HG02623 (cell line): ENCODE data around the gene MTFP1.
"Not testable (repeated sequence)": the region's sequence is repeated elsewhere in the genome, so short reads cannot be mapped to it uniquely, and the experiment has no call there.

Source experiments
- ATAC-seq: cut with Tn5 transposase; IDR thresholded peaks from one replicate; pipeline ENCODE4 v1.9.1; 2021; ENCODE audit warnings: moderate library complexity; ENCODE audit not compliant: unreplicated experiment

The MTFP1 gene

DNA sequence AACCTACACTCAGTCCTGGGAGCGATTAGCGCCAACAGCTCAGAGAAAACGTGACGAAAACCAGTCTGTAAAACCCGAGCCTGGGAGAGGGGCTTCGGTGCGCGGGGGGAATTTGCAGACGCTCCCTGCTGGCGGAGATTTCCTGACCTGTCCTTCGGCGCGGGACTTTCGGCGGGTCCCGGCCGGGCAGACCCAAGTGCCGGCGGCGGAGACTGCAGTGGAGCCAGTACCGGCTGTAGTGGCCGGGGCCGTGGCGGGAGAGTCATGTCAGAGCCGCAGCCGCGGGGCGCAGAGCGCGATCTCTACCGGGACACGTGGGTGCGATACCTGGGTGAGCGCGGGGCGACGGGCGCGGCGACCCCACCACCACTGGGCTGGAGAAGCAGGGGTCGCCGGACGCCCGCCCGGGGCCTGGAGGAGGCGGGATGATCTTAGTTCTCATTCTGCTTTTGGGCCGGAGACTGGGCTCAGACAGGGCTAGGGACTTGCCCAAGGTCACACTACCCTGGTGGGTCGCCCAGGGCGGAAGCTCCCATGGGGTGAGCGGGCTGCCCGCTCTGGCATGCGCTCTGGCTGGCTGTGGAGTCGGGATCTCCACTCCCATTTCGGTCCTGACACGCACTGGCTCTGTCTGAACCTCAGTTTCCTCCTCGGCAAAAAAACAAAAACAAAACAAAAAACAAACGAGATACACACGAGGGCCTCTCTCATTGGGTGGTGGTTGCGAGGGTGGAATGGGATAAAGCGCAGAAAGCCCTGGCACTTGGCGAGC lies at the start of gene MTFP1:
MTFP1 (plus strand) TSS at position 153 of the 772 bp plus-strand sequence; CDS start at position 265, 112 bp downstream.
- no peak for ATAC-seq

GRCh38 chr22:30380011-30380410 lies 45.6 kb upstream of the MTFP1 start:
- no peak for ATAC-seq

DNA sequence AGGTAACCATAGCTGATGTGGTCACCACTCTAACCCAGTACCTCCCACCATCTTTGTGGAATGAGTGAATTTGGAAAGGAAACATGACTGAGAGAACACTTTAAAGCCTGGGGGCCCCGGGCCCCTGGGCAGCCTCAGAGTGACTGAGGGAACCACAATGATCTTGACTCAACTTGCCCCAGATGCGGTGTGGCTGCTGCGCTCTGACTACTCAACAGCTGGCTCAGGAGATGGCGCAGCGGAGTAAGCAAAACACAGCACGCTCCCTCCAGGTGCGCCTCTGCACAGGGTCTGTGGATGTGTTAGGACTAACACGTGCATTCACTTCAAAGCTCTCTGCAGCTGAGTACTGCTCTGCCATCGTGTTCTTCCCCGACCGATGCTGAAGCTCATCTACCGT lies 44.3 kb upstream of the MTFP1 start:
- ATAC-seq: no peak

DNA sequence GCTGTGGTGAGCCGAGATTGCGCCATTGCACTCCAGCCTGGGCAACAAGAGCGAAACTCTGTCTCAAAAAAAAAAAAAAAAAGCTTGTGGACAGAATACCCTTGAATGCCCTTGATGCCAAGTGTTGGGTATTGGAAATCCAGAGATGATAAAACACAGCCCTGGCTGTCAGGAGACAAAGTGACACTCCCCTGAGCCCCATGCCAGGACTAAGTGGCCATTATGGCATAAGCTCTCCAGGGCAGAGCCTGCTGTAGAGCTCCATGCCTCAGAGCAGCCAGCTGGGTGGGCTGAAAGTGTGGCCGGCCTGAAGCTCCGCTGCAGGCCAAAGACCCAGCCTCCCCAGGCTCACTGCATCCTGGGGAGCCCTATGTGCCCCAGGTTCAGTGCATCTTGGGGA lies 43.2 kb upstream of the MTFP1 start:
- ATAC-seq: no peak

GRCh38 chr22:30383061-30383460 lies 42.5 kb upstream of the MTFP1 start:
- ATAC-seq: no peak

DNA sequence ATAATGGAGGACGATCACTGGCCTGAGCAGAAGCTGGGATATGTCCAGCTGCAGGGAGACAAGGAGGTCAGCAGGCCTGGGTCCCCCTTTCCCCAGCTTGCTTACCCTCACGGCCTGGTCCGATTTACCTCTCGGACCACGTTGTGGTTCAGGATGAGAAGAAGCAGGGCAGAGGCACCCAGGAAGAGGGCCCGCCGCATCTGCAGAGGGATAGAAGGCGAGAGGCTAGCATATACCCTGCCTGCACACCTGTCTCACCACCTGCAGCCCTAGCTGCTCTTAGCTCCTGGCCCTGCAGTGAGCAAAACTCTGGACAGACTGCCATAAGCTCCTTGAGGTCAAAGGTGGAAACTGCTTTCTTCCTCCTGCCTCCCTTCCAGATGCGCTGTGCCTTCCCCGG lies 39.6 kb upstream of the MTFP1 start:
- no peak for ATAC-seq

DNA sequence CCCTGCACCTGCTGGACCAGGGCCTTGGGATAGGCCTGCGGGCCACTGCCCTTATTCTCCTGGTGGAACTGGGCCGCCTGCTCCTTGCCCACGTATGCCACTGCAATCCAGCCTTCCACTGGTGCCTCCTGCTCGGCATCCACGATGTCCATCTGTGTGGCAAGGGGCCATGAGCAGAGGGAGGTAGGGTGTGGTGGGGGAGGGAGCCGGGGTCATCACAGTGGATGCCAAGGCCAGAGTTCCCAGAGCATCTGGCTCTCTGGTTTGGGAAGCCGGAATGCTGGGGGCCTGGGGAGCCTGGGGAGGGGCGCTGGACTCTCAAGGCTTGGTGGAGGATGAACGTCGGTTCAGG lies 39.0 kb upstream of the MTFP1 start:
- no peak for ATAC-seq

GRCh38 chr22:30386960-30387827 lies 38.4 kb upstream of the MTFP1 start, which contains the start of gene RNF215:
TSS of gene RNF215 (minus strand) at chr22:30387411. CDS start at chr22:30387313, 98 bp downstream.
- peak; percentile 79 for ATAC-seq

GRCh38 chr22:30390974-30391691 lies 34.4 kb upstream of the MTFP1 start:
- ATAC-seq: no peak

GRCh38 chr22:30392661-30393321 lies 32.8 kb upstream of the MTFP1 start:
- no peak for ATAC-seq

DNA sequence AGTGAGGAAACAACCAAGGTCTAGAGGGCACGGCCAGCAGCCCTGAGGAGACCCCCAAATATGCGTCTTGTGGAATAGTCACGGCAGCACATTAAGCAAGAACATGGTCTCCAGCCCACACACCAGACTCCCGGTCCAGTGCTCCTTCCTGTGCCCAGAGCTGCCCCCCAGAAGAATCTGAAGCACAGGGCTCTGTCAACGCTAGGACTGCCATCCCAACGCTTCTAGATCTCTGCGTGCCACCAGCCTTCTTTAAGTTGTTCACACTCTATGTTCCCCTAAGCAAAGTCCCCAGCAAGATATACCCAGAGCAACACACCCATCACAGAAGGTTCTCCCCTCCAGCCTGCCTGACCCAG lies 32.3 kb upstream of the MTFP1 start:
- no peak for ATAC-seq

DNA sequence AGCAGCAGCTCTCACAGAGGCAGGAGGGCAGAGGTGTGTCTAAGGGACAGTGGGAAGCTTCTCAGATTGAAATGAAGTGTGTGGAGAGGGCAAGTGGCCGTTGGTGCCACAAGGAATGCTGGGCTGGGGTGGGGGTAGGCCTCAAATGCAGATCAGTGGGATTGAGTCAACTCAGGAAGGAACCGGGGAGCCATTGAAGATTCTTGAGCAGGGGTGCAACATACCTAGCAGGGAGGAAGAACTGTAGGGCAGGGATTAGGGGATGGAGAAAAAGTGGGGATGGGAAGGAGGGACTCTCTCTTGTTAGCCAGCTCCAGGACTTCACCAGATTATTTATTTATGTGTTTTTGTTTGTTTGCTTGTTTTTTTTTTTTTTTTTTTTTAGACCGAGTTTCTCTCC lies 31.7 kb upstream of the MTFP1 start:
- ATAC-seq: no peak

GRCh38 chr22:30396871-30397655 lies 28.5 kb upstream of the MTFP1 start, which contains the start of gene SEC14L2:
TSS of gene SEC14L2 (plus strand) at chr22:30397018. CDS start at chr22:30397117, 99 bp downstream.
- no peak for ATAC-seq

DNA sequence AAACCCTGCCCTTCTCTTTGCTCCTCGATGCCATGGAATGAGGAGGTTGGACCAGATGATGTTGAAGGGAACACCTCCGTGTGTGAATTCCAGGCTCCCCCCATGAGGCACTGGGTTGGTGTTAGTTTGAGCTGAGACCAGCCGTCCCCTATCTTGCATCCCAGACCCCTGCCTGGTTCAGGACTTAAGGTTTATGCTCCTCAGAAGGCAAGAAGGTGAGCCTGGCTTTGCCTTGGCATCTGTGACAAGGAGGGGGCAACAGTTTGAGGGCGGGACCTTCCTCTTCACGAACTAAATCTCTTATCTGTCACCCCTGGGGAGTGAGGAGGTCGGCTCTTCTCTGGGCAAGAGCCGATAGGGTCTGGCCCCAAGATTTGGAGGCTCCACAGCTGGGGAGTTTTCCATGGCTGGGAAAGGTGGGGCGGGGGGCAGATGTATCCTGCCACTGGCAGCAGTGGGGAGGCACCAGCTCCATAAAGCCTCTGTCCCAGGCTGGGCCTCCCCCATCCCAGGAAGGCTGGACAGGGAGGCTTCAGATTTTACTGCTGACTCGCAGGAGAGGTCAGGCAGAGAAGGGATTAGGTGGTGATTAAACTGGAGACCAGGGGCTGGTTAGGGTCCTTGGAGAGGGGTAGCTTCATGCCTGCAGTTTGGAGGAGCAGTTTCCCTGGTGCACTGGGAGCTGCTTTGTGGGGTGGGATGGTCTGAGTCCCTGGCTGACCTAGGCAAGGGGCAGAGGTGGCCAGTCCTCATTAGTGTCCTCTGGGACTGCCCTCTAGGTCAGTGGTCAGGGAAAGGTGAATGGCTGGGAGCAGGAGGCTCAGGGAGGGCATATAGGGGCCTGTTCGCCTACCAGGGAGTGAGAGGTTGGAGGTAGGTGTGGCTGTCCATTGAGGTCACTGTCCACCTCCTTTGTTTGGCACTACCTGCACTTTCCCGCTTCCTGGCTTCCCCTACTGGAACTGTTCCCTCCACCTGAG lies 27.6 kb upstream of the MTFP1 start:
- no peak for ATAC-seq

DNA sequence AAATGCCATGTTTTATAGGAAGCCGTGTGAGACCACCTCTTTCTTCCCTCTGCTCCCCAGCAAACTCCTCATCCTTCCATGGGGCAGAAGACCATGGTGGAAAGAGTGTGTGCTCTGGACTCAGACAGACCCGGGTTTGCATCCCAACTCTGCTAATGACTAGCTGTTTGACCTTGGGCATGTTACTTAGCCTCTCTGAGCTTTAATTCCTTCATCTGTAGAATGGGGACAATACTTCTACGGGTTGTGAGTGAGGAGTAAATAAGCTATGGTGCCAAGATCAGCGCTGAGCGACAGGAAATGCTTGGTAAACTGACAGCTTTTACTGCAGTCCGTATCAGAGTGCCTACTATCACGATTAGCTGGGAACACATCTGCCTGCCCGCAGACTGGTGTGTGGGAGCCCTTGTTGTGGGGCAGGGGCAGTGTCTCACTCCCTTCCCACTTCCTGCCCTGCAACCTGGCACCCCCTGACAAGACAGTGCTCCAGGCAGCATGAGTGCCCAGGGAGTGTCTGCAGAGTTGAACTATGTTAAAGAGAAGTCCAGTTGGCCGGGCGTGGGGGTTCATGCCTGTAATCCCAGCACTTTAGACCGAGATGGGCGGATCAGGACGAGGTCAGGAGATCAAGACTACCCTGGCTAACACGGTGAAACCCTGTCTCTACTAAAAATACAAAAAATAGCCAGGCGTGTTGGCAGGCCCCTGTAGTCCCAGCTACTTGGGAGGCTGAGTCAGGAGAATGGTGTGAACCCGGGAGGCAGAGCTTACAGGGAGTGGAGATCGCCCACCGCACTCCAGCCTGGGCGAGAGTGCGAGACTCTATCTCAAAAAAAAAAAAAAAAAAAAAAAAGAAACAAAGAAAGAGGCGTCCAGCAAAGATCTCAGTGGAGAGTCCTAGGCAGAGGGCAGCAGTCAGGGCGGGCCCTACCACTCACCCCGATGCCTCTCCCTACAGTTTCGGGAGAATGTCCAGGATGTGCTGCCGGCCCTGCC lies 26.6 kb upstream of the MTFP1 start:
- ATAC-seq: no peak

GRCh38 chr22:30399718-30400117 lies 25.9 kb upstream of the MTFP1 start:
- no peak for ATAC-seq

- no peak for ATAC-seq
Measured at GRCh38 chr22:30400159-30400558, 25.4 kb upstream of the MTFP1 start.

- not testable (repeated sequence) for ATAC-seq
Measured at GRCh38 chr22:30401024-30401423, 24.5 kb upstream of the MTFP1 start.
